COLO668 (cell line): ENCODE data around the gene WNT4.
A peak's percentile ranks its signal among the peaks of the same experiment; 100 is the strongest.

Source experiments
- DNase-seq: peaks from one replicate; lab custom pipeline; 2025; ENCODE audit not compliant: unreplicated experiment; lab: John Stamatoyannopoulos, UW

Gene WNT4

GRCh38 chr1:22143065-22144033, at the start of gene WNT4:
WNT4 (minus strand) TSS chr1:22143097; CDS start chr1:22142922, 175 bp downstream.
- peak; percentile 90 for DNase-seq

DNA sequence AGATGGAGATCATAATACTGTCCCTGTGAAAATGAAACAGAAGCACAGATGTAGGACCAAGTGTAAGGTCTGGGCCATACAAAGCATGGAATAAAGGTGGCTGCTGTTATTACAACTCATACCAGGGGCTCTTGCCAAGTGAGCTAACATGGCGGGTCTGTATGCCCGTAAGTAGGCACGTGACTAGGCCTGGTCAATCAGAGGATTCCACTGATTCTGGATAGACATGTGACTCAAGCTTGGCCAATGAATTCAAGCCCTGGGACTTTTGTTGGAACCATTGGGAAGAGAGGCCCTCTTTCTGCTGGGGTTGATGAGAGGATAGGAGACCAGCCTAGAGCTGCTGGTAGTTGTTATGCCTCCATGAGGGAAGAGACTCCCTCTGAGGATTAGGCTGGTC, 47.8 kb upstream of the WNT4 start:
- no peak for DNase-seq

GRCh38 chr1:22190251-22190650, 47.4 kb upstream of the WNT4 start:
- DNase-seq, result no peak

DNA sequence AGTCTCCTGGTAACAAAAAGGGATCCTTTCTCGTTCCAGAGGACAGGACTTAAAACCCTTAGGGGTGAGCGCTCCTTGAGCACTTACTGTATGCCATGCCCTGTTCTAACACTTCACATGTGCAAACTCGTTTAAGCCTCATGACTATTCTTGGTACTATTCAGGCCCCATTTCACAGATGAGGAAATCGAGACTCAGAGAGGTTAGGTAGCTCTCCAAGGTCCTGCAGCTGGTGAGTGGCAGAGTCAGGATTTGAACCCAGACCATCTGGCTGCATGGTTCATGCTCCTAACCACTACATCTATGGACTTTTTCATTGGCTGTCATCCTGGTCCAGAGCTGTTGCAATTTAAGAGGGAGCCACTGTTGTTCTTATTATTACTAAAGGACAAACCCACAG, 46.7 kb upstream of the WNT4 start:
- no peak for DNase-seq

DNA sequence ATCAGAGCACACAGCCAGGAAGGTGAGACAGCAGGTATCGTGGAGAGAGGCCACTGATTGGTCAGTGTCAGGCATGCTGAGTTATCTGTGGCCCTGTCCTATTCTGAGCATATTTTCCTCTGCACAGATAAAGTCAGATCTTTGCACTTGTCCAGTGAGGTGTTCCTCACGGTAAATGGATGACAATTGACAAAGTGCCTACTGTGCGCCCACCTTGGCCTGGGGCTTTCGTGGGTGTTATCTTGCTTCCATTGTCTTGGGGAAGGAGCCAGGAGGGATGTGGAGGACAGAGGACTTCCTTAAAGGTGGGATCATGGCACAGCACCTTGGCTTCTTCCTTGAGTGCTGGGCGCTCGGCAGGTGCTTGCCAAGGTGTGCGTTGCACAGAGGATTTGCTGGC, 46.0 kb upstream of the WNT4 start:
- DNase-seq, result no peak

- no peak for DNase-seq
Observed at GRCh38 chr1:22188436-22188835, 45.5 kb upstream of the WNT4 start.

DNA sequence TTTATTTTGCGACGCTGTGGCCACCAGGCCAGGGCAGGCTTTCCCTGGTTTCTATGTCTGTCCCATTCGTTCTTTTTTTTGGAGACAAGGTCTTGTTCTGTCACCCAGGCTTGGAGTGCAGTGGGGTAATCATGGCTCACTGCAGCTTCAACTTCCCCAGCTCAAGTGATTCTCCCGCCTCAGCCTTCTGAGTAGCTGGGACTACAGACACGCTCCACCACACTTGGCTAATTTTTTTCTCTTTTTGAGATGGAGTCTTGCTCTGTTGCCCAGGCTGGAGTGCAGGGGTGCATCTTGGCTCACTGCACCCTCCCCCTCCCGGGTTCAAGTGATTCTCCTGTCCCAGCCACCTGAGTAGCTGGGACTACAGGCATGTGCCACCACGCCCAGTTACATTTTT, 43.4 kb upstream of the WNT4 start:
- DNase-seq, result no peak

DNA sequence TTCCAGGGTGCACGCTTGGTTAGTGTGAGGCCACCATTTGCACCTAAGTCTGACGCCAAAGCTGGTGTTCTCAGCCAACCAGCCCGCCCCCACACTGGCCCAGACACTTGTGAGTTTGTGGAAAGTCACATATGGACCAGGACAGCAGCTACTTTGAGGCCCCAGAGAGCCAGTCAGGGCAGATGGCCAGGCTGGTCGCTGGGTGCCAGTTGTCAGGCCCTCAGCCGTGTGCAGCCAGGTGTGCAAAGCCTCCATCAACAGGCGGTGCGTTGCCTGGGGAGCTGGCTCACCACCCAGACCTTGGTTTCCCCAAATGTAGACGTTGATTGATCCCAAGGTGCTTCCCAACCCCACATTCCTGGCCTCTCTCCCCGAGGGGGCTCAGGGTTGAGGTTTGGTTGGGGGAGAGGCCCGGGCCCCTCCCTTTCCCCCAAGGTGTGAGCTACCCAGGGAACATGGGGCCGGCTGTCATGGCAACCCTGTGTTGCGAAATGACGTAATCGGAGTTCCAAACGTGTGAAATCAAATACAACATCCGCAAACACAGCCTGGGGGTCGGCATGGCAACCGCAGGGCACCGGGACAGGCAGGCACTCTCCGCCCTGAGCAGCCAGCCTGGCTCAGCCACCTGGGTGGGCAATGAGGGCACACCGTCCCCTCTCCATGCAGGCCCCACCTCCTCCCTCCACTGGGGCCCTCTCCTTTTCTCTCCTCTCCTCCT, 42.2 kb upstream of the WNT4 start:
- peak; percentile 100 for DNase-seq

DNA sequence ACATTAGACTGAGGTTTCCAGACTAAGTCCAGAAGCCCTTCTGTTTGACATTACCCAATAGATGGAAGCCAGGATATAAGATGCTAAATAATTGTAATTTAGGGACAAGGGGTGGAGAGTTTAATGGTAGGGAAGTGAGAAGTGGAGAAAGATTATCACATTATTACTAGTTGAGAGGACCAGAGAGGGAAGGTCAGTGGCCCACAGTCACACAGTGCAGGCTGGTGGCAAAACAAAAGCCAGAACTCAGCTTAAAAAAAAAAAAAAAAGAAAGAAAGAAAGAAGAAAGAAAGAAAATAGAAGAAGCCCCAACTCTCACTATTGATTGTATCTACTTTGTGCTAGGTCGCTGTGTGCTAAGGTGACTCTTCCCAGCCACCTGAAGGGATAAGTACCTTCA, 41.6 kb upstream of the WNT4 start:
- no peak for DNase-seq

DNA sequence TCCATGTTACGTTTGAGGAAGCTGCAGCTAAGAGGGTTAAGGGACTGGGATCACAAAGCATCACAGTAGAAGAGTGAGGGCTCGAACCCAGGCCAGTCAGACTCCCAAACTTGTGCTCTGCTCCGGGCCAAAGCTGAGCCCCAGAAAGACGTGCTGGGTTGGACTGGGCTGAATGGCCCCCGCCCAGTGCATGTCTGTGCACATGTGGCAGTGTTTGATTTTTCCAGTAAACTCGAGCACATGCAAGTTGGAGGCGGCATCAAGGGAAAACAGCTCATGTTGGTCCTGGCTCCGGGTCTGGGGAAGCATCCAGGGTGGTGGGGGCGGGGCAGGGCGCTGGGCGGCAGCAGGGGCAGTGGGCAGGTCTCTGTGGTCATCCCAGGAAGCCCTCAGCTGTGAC, 39.8 kb upstream of the WNT4 start:
- no peak for DNase-seq

- no peak for DNase-seq
Observed at GRCh38 chr1:22179197-22179803, 36.4 kb upstream of the WNT4 start.

DNA sequence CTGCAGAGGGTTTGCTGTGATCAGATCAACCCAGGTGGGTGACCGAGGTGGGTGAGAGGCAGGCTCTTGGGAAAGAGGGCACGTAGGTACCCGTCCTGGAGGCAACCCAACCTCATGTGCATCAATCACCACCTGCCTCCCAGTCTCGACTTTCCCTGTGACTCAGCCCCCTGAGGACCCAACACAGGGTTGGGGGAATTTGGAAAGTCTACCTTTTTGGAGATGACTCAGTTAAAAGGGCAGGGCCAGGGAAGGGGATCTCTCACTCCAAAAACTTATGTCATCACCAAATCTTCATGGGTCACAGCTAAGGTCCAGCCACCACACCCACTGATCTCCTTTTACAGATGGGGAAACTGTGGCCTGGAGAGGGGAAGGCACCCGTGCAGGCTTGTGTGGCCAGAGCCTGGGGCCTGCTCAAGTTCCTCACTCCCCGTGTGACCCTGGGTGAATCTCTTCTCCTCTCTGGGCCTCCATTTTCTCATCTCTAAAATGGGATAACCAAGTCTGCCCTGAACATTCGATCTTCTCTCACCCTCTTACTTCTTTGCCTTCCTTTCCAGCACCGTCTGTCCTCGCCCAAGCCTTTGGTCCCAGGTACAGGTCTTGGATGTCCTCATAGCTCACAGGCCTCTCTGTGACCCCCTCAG, 34.6 kb upstream of the WNT4 start:
- DNase-seq, result no peak

DNA sequence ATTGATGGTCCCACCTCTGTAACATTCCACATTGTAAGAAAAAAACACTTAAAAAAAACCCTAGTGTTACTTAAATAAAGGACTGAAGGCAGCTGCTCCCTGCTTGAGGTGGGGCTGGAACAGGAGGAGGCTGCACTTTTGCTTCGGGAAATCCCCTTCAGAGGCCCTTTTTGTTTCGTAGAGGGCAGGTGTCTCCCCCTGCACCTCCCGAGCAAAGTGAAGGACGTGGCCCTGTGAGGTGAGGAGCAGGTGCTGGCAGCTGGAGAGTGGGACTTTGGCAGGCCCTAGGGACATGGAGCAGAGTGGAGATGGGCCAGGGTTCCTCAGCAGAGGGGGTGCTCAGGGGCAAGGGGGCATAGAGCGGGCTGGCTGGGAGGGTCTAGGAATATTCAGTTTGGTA, 33.4 kb upstream of the WNT4 start:
- DNase-seq, result peak; percentile 95

- DNase-seq, result peak; percentile 40
Observed at GRCh38 chr1:22174446-22175220, 31.7 kb upstream of the WNT4 start.

GRCh38 chr1:22171951-22172715, 29.2 kb upstream of the WNT4 start:
- DNase-seq, result no peak

- DNase-seq, result no peak
Observed at GRCh38 chr1:22169816-22170215, 26.9 kb upstream of the WNT4 start.

DNA sequence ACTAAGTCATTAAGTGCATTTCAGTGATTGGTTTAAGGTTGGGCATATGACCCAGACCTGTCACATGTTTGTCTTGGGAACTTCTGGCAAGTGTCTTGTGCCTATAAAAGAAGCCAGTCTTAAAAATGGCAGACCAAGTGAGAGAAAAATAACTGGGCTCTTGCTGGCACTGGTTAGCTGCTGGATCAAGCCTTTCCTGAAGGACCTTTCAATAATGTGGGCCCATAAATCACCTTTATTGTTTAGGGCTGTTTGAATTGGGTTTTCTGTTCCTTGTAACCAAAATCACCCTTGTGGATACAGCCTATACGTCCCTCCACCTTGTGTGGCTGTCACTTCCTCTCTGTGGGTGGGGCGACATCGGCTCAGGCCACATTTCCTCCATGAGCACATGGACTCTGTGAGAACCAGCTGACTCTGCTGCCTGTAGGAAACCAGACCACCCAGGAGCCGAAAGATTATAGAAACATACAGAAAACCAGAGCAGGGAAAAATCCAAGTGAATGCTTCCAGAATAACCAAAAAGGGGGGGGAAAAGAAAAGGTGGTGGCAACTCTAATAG, 25.6 kb upstream of the WNT4 start:
- no peak for DNase-seq

GRCh38 chr1:22166439-22166838, 23.5 kb upstream of the WNT4 start:
- no peak for DNase-seq
